ENCODE data around the gene GDF7. TPM values are rescaled to one million over a fixed set of nuclear protein-coding genes. Genes with fewer than 3 reads are reported as not detected.
A peak's percentile ranks its signal among the peaks of the same experiment; 100 is the strongest.

Gene GDF7
- total RNA-seq, 1 experiment from 2014 or later: 0.02 TPM

DNA sequence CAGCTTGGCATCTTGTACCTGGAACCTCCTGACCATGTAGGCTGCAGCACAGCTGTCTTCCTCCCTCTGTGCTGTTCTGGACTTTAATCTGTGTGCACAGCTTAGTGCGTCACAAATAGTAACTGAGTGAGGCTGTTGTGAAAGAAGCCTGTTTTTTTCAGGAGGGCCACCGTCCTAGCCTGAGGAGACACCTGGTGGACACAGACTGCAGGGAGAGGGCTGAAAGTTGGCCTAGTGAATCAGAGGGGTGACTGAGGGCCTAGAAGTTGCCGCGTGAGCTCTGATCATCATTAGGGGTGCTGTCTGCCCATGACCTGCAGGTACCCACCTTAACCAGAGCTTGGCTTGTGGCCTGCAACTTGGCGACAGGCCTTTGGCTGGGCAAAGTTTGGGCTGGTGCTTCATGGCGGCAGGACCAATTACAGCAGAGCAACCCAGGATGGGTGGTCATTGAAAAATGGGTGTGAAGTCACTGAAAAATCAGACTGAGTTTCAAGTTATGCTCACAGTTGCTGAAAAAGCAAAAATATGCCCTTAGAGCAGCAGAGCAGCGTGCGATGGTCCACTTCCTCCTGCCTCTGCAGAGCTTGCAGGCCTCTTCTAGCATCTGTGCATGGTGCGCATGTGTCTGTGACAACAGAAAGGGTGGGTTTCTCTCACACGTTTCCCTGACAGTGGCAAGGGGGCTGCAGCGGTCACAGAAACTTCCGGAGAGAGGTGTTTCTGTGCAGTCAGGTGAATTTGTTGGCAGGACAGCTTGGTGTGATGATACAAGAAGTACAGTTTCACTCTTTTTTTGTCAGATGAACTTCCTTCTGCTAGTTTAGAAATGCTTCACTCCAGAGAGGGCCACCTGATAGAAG lies 9.6 kb downstream of the GDF7 start:
- intact Hi-C loops (cut with micrococcal nuclease): no loop called here
- no peaks in the 10 kb centered on the region for H3K9me3 ChIP-seq (ENCODE audit: control insufficient read depth in 1 of 2, insufficient read depth in 1 of 2, low read depth in 1 of 2, low read length in 2 of 2)
- no peaks in the 10 kb centered on the region for H3K27me3 ChIP-seq (ENCODE audit: insufficient read depth, low read length)
- no peak overlapping the region for H2AFZ ChIP-seq (ENCODE audit: low read depth, low read length, poor library complexity, severe bottlenecking)
- no peaks in the 10 kb centered on the region for H3K9me2 ChIP-seq (ENCODE audit: insufficient read depth)
- H3K4me3 ChIP-seq (replicated peaks in 1 of 2; ENCODE audit: low read depth in 1 of 2, low read length in 2 of 2): no peak overlapping the region
- H3K79me2 ChIP-seq (ENCODE audit: insufficient read depth, low read length): no peaks in the 10 kb centered on the region
- no peaks in the 10 kb centered on the region for H4K20me1 ChIP-seq (ENCODE audit: insufficient read depth)
- no TSS peak for BruUV-seq (replicated peaks)
- H3K9ac ChIP-seq (ENCODE audit: low read length): no peak overlapping the region
- POLR2A ChIA-PET: no interaction called here
- CTCF ChIA-PET: interaction anchor here (1.0 to 3.2 kb wide), 3 partner anchors 15 to 352 kb away, joined by 3 to 30 read pairs (median 6); partner anchors contain the start of gene HS1BP3
- no peak overlapping the region for H3K4me2 ChIP-seq (ENCODE audit: low read length)
- H3K4me1 ChIP-seq (ENCODE audit: control insufficient read depth in 1 of 2, insufficient read depth in 2 of 2, low read length in 2 of 2): peaks cover 0 to 11% of the 10 kb centered on the region in 2 experiments; a peak in 2 of 4 replicates
- DNase-seq (ENCODE audit: low read depth, low spot score): no peak
- no peak overlapping the region for H3K27ac ChIP-seq (ENCODE audit: low read depth, low read length)
- no peak for TF ChIP-seq SP1 (IDR thresholded peaks at IDR 0.05; ENCODE audit: low read depth)
- peak in 2 of 3 experiments; percentile 17 to 21; a peak in 3 of 6 replicates for TF ChIP-seq CTCF (IDR thresholded peaks at IDR 0.05 in 2 of 3, conservative IDR thresholded peaks at IDR 0.05 in 1 of 3; ENCODE audit: borderline replicate concordance in 1 of 3, insufficient read depth in 1 of 3, low read depth in 2 of 3, low read length in 2 of 3)
- 0 out of 2 replicates have a peak, but pooled peaks have one; percentile 12 for TF ChIP-seq RAD21 (IDR thresholded peaks at IDR 0.05; ENCODE audit: low read depth)
- no peak for TF ChIP-seq EZH2 (IDR thresholded peaks at IDR 0.05)
- ATAC-seq: peak; percentile 30
- RAD21 ChIA-PET (ENCODE audit: low non-redundant PET in 1 of 2, low total read pairs in 2 of 2, uncharacterized antibody in 2 of 2, unreplicated experiment in 2 of 2): no interaction called here
- no peaks in the 10 kb centered on the region; a peak in 1 of 4 replicates for H3K36me3 ChIP-seq (ENCODE audit: control insufficient read depth in 1 of 2, insufficient read depth in 2 of 2, low read length in 2 of 2)
